ENCODE data around the gene TSEN2. TPM values are rescaled to one million over a fixed set of nuclear protein-coding genes. Genes with fewer than 3 reads are reported as not detected.

Gene TSEN2
- polyA plus RNA-seq, 3 donors = 3.2 to 7.3 (median 3.9) TPM

DNA sequence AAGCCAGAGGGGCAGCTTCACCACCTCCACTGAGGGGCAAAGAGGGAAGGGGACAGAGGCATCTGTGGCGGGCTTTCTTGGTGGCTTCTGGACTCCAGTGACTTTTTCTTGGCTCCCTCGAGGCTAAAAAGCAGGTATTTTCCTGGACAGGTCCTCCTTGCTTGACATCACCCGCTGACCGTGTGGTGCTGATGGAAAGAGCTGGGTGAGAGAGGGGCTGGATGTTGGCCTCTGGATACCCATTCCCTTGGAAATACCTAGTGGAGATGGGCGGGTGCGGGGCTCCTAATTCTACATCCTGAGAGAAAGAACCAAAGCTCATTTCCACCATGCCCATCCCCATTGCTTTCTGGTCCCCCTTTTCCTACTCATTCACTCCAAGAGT lies 47.1 kb upstream of the TSEN2 start:
- Histone ChIP-seq H3K4me1 (ENCODE audit: control insufficient read depth in 1 of 2, insufficient read depth in 2 of 2, low read length in 2 of 2) (no peaks in the 10 kb centered on the region), H2AFZ (ENCODE audit: insufficient read depth, low read depth, low read length, poor library complexity, severe bottlenecking) (no peak overlapping the region), H4K20me1 (ENCODE audit: insufficient read depth, low read length) (no peaks in the 10 kb centered on the region), H3K4me2 (replicated peaks; ENCODE audit: extremely low read depth, low read length, poor library complexity, severe bottlenecking) (no peak overlapping the region), H3K9ac (ENCODE audit: insufficient read depth, low read length, poor library complexity, severe bottlenecking) (no peak overlapping the region), H3K27me3 (ENCODE audit: control insufficient read depth in 2 of 2, insufficient read depth in 2 of 2, low read length in 2 of 2) (no peaks in the 10 kb centered on the region), H3K27ac (ENCODE audit: low read depth in 1 of 2, low read length in 2 of 2) (no peak overlapping the region), H3K9me3 (replicated peaks in 1 of 2; ENCODE audit: control insufficient read depth in 1 of 2, insufficient read depth in 1 of 2, low read length in 2 of 2) (no peaks in the 10 kb centered on the region), H3K79me2 (ENCODE audit: insufficient read depth, low read length) (no peaks in the 10 kb centered on the region), H3K4me3 (replicated peaks in 1 of 3; ENCODE audit: low read depth in 2 of 3, low read length in 3 of 3) (no peak overlapping the region), H3K36me3 (replicated peaks in 1 of 2; ENCODE audit: control insufficient read depth in 1 of 2, insufficient read depth in 2 of 2, low read length in 2 of 2) (no peaks in the 10 kb centered on the region)
- peaks cover 0 to 3% of the 10 kb centered on the region in 2 donors for H3K36me3 Mint-ChIP-seq
- H3K4me3 Mint-ChIP-seq = no peak overlapping the region
- intact Hi-C loops (cut with micrococcal nuclease) = no loop called here
- H3K27me3 Mint-ChIP-seq (ENCODE audit: low read depth in 3 of 3) = peaks cover 4 to 14% (median 8%) of the 10 kb centered on the region in 3 donors
- DNase-seq = no peak
- 93% methylated on average over 3 of the region's 6 CpGs for WGBS (ENCODE audit: insufficient coverage)
- peaks cover 0 to 3% (median 0%) of the 10 kb centered on the region in 7 donors for H3K9me3 Mint-ChIP-seq
- H3K27ac Mint-ChIP-seq = no peak overlapping the region
- no peaks in the 10 kb centered on the region for H3K4me1 Mint-ChIP-seq
- TF ChIP-seq, protein P1, sequence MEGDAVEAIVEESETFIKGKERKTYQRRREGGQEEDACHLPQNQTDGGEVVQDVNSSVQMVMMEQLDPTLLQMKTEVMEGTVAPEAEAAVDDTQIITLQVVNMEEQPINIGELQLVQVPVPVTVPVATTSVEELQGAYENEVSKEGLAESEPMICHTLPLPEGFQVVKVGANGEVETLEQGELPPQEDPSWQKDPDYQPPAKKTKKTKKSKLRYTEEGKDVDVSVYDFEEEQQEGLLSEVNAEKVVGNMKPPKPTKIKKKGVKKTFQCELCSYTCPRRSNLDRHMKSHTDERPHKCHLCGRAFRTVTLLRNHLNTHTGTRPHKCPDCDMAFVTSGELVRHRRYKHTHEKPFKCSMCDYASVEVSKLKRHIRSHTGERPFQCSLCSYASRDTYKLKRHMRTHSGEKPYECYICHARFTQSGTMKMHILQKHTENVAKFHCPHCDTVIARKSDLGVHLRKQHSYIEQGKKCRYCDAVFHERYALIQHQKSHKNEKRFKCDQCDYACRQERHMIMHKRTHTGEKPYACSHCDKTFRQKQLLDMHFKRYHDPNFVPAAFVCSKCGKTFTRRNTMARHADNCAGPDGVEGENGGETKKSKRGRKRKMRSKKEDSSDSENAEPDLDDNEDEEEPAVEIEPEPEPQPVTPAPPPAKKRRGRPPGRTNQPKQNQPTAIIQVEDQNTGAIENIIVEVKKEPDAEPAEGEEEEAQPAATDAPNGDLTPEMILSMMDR (IDR thresholded peaks at IDR 0.05) = no peak

DNA sequence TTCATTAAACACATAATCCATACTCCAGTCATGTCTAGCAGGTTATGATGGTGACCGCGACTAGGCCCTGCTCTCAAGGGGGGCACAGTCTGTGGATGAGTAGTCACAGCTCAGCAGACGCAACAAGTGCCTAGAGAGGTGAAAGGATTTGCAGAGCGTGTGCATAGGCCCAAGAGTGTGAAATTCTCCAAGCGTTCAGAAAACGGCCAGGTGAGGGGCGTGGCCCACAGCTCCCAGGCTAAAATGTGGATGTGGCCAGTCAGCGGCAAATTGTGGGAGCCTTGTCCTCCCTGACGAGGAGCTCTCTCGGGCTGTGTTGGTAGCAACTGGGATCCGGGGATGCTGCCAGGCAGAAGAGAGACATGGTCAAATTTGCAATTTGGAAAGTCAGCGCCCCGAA lies 46.4 kb upstream of the TSEN2 start:
- Histone ChIP-seq H4K20me1 (ENCODE audit: insufficient read depth, low read length) (no peaks in the 10 kb centered on the region), H3K4me1 (ENCODE audit: control insufficient read depth in 1 of 2, insufficient read depth in 2 of 2, low read length in 2 of 2) (no peaks in the 10 kb centered on the region), H3K9ac (ENCODE audit: insufficient read depth, low read length, poor library complexity, severe bottlenecking) (no peak overlapping the region), H2AFZ (ENCODE audit: insufficient read depth, low read depth, low read length, poor library complexity, severe bottlenecking) (no peak overlapping the region), H3K27ac (ENCODE audit: low read depth in 1 of 2, low read length in 2 of 2) (no peak overlapping the region), H3K79me2 (ENCODE audit: insufficient read depth, low read length) (no peaks in the 10 kb centered on the region), H3K4me2 (replicated peaks; ENCODE audit: extremely low read depth, low read length, poor library complexity, severe bottlenecking) (no peak overlapping the region), H3K4me3 (replicated peaks in 1 of 3; ENCODE audit: low read depth in 2 of 3, low read length in 3 of 3) (no peak overlapping the region), H3K9me3 (replicated peaks in 1 of 2; ENCODE audit: control insufficient read depth in 1 of 2, insufficient read depth in 1 of 2, low read length in 2 of 2) (no peaks in the 10 kb centered on the region), H3K27me3 (ENCODE audit: control insufficient read depth in 2 of 2, insufficient read depth in 2 of 2, low read length in 2 of 2) (peaks cover 0 to 3% of the 10 kb centered on the region in 2 donors), H3K36me3 (replicated peaks in 1 of 2; ENCODE audit: control insufficient read depth in 1 of 2, insufficient read depth in 2 of 2, low read length in 2 of 2) (no peaks in the 10 kb centered on the region)
- WGBS (ENCODE audit: insufficient coverage) = 94% methylated on average over 12 of the region's 13 CpGs
- Mint-ChIP-seq H3K9me3 (peaks cover 0 to 3% (median 0%) of the 10 kb centered on the region in 7 donors), H3K36me3 (peaks cover 0 to 3% of the 10 kb centered on the region in 2 donors), H3K4me3 (no peak overlapping the region), H3K27me3 (ENCODE audit: low read depth in 3 of 3) (peaks cover 4 to 19% (median 11%) of the 10 kb centered on the region in 3 donors), H3K4me1 (no peaks in the 10 kb centered on the region), H3K27ac (no peak overlapping the region)
- TF ChIP-seq, protein P1 (IDR thresholded peaks at IDR 0.05) = no peak
- DNase-seq = no peak
- intact Hi-C loops (cut with micrococcal nuclease) = no loop called here

All from CD14-positive monocyte (primary cell).